HG02678 (cell line): ENCODE results near the gene CD101.
"Not testable (repeated sequence)": the region's sequence is repeated elsewhere in the genome, so short reads cannot be mapped to it uniquely, and the experiment has no call there.

ENCODE experiments used
- ATAC-seq: cut with Tn5 transposase; IDR thresholded peaks from one replicate; pipeline ENCODE4 v1.9.1; 2021; ENCODE audit warnings: mild to moderate bottlenecking, moderate library complexity; ENCODE audit not compliant: unreplicated experiment

CD101 gene, protein sequence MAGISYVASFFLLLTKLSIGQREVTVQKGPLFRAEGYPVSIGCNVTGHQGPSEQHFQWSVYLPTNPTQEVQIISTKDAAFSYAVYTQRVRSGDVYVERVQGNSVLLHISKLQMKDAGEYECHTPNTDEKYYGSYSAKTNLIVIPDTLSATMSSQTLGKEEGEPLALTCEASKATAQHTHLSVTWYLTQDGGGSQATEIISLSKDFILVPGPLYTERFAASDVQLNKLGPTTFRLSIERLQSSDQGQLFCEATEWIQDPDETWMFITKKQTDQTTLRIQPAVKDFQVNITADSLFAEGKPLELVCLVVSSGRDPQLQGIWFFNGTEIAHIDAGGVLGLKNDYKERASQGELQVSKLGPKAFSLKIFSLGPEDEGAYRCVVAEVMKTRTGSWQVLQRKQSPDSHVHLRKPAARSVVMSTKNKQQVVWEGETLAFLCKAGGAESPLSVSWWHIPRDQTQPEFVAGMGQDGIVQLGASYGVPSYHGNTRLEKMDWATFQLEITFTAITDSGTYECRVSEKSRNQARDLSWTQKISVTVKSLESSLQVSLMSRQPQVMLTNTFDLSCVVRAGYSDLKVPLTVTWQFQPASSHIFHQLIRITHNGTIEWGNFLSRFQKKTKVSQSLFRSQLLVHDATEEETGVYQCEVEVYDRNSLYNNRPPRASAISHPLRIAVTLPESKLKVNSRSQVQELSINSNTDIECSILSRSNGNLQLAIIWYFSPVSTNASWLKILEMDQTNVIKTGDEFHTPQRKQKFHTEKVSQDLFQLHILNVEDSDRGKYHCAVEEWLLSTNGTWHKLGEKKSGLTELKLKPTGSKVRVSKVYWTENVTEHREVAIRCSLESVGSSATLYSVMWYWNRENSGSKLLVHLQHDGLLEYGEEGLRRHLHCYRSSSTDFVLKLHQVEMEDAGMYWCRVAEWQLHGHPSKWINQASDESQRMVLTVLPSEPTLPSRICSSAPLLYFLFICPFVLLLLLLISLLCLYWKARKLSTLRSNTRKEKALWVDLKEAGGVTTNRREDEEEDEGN

DNA sequence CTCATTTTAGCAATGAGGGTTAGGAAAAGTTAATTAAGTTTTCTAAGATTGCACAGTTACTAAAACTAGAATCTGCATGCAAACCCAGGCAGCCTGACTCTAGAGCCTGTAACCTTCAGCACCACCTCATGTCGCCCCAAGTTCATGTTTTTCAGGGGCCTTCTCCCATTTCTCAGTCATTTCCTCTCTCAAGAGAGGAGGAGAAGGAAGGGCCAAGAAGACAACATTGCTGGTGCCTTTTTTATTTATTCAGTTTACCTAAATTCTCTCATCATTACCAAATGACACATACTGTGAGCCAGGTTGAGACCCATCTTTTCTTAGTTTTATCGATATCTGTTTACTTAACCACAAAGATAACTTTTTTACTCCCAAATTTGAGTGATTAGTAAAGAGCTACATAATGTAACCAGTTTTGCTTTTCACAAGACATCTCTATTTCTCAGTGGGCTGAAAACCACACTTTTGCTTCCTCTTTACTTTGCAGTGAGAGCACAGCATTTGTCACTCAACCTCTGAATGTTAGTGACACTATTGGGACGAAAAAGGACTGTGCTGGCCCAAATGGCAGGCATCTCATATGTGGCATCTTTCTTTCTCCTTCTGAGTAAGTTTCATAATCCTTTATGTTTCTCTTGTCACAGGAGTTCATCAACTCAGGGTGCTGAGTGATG lies at the start of gene CD101:
TSS of gene CD101 (plus strand) at position 507 of the 674 bp plus-strand sequence. CDS start at position 565, 58 bp downstream.
- peak; percentile 95 for ATAC-seq

DNA sequence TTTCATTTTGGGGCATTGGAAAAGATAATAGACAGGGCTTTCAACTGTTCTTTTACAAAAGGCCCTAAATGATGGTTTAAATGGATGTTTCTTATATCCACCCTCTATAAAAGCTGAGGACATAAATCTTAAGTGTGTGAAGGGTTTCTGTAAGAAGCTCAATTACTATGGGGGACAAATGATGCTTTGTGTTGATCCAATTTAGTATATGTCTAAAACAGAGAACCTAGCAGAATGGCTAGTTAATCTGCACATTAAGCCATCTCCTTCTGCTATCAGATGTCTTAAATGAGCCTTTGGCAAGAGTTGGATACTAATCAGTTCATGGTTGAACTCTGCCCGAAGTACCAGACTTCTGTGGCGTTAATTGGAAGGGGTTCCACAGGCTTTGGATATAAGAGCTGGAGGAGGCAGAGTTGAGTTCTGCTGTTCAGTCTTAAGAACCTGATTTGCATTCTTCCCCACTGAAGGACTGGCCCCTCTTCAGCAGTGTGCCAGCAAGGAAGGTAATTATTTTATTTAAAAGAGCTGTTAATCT lies 48.8 kb upstream of the CD101 start:
- ATAC-seq = no peak

DNA sequence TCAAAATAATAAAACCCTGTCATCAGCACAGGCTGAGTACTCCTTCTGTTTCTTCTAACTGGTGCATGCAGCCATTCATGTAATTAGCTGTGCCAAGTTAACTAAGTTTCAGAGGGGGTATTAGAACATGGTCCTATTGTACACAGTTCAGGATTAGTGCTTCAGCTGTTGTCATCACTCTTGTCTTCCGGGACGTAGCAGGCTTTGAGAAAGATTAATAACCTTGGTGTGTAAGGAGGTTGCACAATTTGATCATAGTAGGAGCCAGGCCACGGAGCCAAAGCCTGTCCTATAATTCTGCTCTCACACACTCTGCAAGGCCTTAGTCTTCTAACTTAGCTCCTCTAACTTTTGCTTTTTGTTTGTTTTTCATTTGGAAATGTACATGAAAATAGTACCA lies 47.1 kb upstream of the CD101 start:
- no peak for ATAC-seq

DNA sequence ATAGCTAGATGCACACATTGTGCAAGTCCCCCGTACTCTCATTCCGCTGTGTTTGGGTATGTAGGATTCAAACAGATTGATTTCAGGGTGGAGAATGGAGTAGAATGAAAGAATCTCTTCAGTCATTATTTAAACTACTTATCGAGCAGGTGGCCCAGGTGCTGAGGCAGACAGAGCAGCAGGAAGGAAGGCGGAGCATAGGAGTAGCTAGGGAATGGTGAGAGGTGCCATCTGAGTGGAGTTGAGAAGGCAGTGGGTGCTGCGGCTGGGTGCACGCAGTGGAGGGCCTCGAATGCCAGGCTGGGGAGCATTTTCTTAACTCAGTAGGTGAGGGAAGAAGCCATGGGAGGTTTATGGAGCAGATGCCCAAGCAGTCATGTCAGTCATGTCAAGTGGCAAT lies 45.2 kb upstream of the CD101 start:
- ATAC-seq = no peak

DNA sequence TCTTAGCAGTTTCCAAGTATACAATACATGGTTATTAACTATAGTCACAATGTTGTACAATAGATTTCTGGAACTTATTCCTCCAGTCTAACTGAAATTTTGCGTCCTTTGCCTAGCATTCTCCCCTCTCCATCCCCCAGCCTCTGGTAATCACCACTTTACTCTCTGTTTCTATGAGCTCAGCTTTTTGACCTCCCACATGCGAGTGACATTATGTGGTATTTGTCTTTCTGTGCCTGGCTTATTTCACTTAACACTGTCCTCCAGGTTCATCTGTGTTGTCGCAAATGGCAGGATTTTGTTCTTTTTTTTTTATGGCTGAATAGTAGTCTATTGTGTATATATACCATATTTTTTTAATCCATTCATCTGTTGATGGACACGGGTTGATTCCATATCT lies 43.9 kb upstream of the CD101 start:
- no peak for ATAC-seq

DNA sequence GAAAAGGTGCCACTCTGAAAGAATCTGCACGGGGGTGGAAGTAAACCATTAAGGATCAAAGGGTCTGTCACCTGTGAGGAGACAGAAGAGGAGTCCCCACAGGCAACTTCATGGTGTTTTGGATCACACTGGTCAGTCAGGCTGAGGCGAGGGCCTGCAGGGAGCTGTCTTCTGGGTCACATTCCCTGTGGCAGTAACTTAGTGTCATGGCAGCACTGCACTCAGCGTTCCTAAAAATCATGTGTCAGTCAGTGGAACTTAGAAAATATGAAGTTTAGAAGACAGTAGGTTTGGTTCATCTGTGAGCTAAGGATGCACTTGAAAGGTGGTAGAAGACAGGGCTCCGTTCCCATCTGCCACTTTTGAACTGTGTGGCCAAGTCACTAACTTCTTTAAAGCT lies 43.5 kb upstream of the CD101 start:
- no peak for ATAC-seq

DNA sequence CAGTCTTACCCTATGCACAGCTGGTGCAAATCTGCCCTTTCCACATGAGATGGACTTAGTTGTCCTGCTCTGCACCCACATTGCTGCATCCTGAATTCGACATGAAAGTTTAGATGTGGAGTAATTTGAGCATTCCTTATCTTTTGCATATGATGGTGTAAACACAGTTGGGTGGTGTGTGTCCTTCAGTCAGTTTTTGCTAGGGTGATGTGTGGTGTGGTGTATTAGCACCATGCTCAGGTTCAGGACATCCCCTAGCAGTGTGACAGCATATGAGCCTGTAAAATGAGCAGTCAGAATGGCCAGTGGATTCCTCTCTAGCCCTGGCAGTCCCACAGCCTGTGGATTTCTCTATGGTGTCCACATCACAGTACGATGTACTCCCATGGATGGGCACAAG lies 42.6 kb upstream of the CD101 start:
- ATAC-seq = no peak

DNA sequence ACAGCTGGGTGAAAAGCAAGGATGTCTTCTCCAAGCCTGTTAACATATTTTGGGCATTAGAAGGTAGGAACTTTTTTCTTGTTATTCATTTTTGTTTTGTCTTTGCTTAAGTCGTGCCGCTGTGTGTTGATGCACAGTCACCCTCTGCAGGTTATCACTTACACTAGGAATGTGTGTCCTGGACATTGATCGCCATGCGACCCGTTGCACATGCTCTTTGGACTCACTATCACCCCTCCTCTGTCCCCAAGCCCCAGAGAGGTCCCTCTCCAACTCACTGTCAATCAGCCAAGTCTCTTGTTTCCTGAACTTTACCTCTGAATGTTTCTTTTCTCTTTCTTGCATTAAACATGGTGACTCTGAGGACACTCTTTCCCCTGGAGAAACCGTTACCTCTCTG lies 40.0 kb upstream of the CD101 start:
- ATAC-seq = no peak

DNA sequence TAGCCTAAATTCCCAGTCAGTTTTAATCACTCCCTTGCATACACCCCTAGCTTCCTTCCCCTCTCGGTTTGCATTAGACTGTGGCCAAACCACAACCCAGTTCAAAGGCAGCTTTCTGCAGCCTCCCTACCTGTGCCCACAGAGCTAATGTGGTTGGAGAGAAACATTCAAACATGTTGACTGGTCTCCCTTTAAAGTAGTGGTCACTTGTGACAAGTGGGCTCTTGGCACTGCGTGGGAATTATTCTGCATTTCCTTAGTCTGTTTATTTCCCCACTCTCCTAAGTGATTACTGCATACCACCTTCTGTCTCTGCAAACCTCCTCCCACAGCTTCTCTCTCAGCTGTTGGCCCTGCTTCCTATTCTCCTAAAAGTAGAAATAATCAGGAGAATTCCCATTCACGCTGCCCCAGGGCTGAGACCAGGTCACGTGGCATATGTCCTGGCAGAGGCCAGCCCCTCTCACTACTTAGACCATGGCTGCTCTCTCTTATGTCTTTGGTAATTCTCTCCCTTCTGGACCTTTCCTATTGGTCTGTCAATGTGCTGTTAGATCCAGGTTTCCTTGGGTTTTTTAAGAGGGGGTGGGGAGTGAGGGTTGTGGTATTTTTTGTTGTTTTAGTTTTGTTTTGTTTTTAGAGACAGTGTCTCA lies 38.4 kb upstream of the CD101 start:
- ATAC-seq = no peak

DNA sequence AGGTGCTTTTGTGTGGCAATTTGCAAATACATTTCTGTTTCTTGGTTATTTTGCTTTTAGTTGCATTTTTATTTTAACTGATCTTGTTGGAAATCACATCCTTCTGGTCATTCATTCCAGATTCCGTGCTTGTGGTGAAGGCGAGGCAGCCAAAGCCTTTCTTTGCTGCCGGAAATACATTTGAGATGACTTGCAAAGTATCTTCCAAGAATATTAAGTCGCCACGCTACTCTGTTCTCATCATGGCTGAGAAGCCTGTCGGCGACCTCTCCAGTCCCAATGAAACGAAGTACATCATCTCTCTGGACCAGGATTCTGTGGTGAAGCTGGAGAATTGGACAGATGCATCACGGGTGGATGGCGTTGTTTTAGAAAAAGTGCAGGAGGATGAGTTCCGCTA lies 34.8 kb upstream of the CD101 start:
- no peak for ATAC-seq

DNA sequence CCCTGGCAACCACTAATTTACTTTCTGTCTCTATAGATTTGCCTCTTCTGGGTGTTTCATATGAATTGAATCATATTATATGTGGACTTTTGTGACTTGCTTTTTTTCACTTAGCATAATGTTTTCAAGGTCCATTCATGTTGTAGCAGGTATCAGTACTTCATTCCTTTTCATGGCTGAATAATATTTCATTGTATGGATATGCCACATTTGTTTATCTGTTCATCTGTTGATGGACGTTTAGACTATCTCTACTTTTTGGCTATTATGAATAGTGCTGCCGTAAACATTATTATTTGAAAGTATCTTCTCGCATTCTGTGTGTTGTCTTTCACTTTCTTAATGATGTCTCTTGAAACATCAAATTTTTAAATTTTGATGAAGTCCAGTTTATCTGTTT lies 32.8 kb upstream of the CD101 start:
- no peak for ATAC-seq

DNA sequence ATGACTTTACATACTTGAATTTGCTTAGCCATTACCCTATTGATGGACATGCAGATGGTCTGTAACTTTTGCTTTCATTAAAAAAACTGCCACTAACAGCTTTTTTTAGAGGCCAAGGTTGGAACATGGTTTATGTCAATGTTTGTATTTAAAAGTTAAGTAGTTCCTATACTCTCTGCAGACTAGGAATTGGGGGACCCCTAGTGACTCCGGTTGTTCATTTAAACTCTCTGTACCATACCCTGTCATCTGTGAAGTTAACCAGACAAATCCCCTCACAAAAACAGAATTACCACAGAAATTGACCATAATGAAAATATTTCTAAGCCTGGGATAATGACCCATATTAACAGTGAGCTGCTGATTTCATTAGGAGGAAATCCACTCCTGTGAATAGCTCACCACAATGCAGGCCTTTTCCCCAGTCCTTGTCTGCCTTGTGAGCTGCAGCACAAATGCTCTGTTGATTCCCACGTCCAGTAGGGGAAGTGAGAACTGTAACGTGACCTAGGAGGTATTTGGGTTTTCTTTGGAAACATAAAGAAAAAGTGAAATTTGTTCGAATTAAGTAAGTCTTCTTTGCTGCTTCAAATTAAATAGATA lies 30.2 kb upstream of the CD101 start:
- ATAC-seq = no peak

DNA sequence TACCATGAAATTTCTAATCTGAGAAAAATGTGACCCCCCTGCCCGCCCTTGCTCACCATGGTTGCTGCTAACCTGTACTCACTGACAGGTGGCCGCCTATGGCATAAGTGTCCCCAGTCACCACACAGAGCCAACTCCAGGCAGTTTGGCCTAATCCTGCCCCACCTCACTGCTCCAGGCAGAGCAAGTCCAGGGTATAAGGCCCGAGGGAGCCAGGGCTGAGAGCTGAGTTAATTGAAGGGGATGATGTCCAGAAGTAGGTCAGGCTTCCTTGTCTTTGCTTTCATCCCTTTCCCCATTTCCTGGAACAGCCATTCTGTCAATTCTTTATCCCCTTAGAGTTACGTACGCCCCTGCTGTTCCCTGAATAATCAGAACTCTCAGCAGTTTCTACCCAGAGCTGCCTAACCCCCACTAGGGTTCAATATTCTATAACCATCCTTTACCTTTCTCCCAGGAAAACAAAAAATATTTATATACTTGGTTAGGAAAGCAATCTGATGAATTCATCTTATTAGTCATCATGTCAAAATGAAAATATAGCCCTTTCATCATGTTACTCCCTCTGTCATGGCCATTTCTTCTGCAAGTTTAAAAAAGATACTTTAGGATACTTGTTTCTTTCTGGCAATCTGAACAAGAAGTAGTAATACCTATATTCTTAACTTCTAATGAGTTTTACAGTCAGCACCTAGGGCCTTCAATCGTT lies 29.4 kb upstream of the CD101 start:
- ATAC-seq = no peak

DNA sequence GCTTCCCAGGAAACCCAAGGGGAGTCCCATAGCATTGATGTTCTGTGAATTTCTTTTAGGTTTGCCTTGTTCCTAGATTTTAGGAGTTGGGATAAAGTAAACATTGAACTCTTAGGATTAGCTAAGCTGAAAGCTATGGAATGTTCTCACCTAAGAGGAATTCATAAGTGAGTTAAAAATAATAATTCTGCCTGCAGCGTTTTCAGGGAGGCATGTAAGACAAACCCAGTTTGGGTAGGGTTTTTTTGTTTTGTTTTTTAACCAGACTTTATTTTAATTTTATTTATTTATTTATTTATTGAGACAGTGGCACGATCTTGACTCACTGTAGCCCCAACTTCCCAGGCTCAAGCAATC lies 28.9 kb upstream of the CD101 start:
- ATAC-seq = no peak

DNA sequence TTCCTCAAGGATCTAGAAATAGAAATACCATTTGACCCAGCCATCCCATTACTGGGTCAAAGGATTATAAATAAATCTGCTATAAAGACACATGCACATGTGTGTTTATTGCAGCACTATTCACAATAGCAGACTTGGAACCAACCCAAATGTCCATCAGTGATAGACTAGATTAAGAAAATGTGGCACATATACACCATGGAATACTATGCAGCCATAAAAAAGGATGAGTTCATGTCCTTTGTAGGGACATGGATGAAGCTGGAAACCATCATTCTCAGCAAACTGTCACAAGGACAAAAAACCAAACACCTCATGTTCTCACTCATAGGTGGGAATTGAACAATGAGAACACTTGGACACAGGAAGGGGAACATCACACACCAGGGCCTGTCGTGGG lies 21.3 kb upstream of the CD101 start:
- not testable (repeated sequence) for ATAC-seq

DNA sequence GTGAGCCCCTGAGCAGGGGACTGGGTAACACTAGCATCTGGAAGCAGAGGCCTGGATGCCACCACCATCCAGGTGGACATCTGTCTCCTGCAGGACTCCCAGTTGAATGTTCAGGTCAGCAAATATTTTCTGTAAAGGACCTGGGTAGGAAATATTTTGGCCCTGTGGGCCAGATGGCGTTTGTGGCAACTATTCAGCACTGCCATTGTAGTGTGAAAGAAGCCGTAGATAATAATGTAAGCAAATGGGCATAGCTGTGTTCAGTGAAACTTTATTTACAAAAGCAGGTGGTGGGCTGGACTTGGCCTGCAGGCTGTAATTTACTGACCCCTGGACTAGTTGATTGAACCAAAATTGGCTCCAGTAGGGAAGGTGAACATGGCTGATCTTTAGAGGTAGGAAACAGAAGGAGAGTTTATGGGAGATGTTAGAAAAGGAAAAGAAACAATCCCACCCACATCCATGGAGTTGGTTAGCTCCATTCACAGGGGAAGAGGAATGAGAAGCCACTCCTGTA lies 20.0 kb upstream of the CD101 start:
- no peak for ATAC-seq

DNA sequence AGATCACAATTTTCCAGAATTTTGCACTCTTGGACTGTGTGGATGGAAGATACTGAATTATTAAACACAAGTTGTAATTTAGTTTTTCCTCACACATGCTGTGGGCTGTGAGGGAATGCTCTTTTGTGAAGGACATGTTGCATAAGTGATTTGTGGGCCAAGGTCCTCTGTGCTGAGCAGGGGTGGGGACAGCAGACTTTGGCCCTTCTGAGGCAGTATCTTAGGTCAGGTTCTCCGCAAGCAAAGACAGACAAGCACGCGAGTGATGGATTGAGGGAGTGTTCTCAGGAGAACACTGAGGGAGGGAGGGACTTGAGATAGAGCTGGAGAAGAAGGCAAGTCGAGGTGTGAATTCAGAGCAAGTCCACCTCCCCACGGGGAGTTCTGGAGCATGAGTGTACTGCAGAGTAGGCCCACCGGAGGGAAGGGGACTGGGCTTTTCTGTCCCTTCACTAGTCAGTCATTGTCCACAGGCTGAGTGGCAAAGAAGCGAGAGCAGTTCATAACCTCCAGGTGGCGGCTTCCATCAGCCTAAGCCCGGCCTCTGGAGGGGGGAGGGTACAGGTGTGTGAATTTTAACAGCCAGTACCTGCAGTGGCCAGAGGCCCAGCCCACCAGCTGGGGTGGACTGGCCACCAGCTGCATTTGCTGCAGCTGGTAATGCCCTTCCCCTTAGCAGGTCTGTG lies 19.1 kb upstream of the CD101 start:
- no peak for ATAC-seq

DNA sequence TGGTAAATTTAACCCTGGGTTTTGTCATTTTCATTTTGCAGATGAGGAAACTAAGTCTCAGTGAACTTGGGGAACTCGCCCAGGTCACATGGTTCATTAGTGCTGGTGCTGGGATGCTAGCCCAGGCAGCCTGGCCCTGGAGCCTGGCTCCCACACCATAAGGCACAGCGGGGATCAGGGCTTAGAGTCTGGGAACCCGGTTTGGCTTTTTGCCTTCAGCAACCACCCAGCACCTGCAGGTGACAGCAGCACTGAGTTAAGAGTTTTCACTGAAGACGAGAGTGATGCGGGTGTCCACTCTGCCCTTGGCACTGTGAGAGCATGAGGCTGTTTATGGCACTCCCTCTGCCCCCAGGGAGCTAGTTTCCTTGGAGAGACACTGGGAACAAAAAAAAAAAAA lies 18.4 kb upstream of the CD101 start:
- ATAC-seq = no peak

DNA sequence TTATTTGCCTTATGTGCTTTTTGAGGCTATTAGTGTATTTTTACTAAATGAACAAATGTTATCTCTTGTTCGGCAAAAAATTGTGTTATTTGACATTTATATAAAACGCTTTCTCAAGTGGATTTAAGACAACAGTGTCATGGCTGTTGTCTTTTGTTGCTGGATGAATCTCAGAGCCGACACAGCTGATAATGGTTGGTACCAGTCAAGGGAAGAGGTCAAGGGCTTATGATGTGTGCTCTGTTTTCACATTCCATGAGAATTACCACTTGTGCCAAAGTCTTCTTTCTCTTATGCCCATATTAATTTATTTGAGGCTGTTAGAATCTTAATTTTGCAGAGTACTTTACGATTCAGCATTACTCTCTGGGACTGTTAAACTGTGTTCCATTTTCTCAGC lies 17.9 kb upstream of the CD101 start:
- ATAC-seq = no peak
